HEK293 (cell line): ENCODE data around the gene KRTAP2-3.

Experiments used
- CTCF ChIA-PET: fragments of 350-600 bp; formaldehyde crosslinking; extraction: SDS; loops from one replicate; lab custom pipeline; 2021; ENCODE audit warnings: antibody characterized with exemption; lab: Yijun Ruan, JAX
- POLR2A ChIA-PET: fragments of 300-600 bp; formaldehyde crosslinking; extraction: SDS; loops from one replicate; lab custom pipeline; 2020; ENCODE audit warnings: antibody characterized with exemption, inconsistent platforms; lab: Yijun Ruan, JAX
- H3K27ac ChIP-seq: fragments of 200-500 bp; sonication (Bioruptor generic); 2 replicates; pipeline ENCODE4 v1.5.1; 2014; ENCODE audit warnings: low read depth, low read length, control low read depth, inconsistent platforms; ENCODE audit errors: extremely low read depth
- H3K36me3 ChIP-seq, 2 experiments: fragments of 200-500 bp in 1 of 2; sonication (Bioruptor generic) in 1 of 2; 1 replicate in 1 of 2; 2 replicates in 1 of 2; pipeline ENCODE4 v1.5.1; 2014 to 2017; ENCODE audit warnings: inconsistent platforms in 2 of 2, low read length in 2 of 2; ENCODE audit not compliant: control insufficient read depth in 2 of 2, insufficient read depth in 1 of 2
- H3K4me1 ChIP-seq: fragments of 200-500 bp; sonication (Bioruptor generic); 2 replicates; pipeline ENCODE4 v1.5.1; 2014; ENCODE audit warnings: mild to moderate bottlenecking, low read length, inconsistent platforms; ENCODE audit not compliant: control insufficient read depth, insufficient read depth
- H3K4me3 ChIP-seq: 2 replicates; pipeline ENCODE4 v1.5.1; 2011; ENCODE audit warnings: low read depth, mild to moderate bottlenecking, control low read depth, low read length, moderate library complexity
- H3K9me3 ChIP-seq: fragments of 200-500 bp; sonication (Bioruptor generic); 2 replicates; pipeline ENCODE4 v1.5.1; 2014; ENCODE audit warnings: low read depth, low read length, inconsistent platforms; ENCODE audit not compliant: control insufficient read depth, insufficient read depth
- BCL11B ChIP-seq: fragments of 450-650 bp; formaldehyde crosslinking; IDR thresholded peaks from 2 replicates; pipeline ENCODE4 v1.5.1; 2016; ENCODE audit warnings: low read depth, missing biosample characterization, missing genetic modification characterization
- EGR2 ChIP-seq: fragments of 450-650 bp; formaldehyde crosslinking; IDR thresholded peaks from 2 replicates; pipeline ENCODE4 v1.5.1; 2016; ENCODE audit warnings: low read depth, missing biosample characterization, missing genetic modification characterization
- FEZF1 ChIP-seq: fragments of 450-650 bp; formaldehyde crosslinking; IDR thresholded peaks from 2 replicates; pipeline ENCODE4 v1.5.1; 2016; ENCODE audit warnings: missing biosample characterization, missing genetic modification characterization
- OSR2 ChIP-seq: fragments of 450-650 bp; formaldehyde crosslinking; IDR thresholded peaks from 2 replicates; pipeline ENCODE4 v1.5.1; 2016; ENCODE audit warnings: missing biosample characterization, missing genetic modification characterization
- RBAK ChIP-seq: fragments of 450-650 bp; formaldehyde crosslinking; IDR thresholded peaks from 2 replicates; pipeline ENCODE4 v1.5.1; 2016; ENCODE audit warnings: missing biosample characterization, missing genetic modification characterization
- TCF7L2 ChIP-seq: IDR thresholded peaks from 2 replicates; pipeline ENCODE4 v1.6.1; 2011; ENCODE audit warnings: low read depth, mild to moderate bottlenecking, inconsistent platforms, low read length, moderate library complexity, borderline replicate concordance
- WT1 ChIP-seq: fragments of 450-650 bp; formaldehyde crosslinking; IDR thresholded peaks from 2 replicates; pipeline ENCODE4 v1.5.1; 2016; ENCODE audit warnings: missing biosample characterization, missing genetic modification characterization
- YY1 ChIP-seq: fragments of 450-650 bp; formaldehyde crosslinking; IDR thresholded peaks from 2 replicates; pipeline ENCODE4 v1.5.1; 2018; ENCODE audit warnings: missing biosample characterization, missing genetic modification characterization
- ZFHX2 ChIP-seq: fragments of 450-650 bp; formaldehyde crosslinking; conservative IDR thresholded peaks from 2 replicates; pipeline ENCODE4 v1.5.1; 2016; ENCODE audit warnings: missing biosample characterization, missing genetic modification characterization
- ZFP3 ChIP-seq: fragments of 450-650 bp; formaldehyde crosslinking; IDR thresholded peaks from 2 replicates; pipeline ENCODE4 v1.5.1; 2016; ENCODE audit warnings: low read depth, missing biosample characterization, missing genetic modification characterization
- ZNF133 ChIP-seq: fragments of 450-650 bp; formaldehyde crosslinking; IDR thresholded peaks from 2 replicates; pipeline ENCODE4 v1.5.1; 2016; ENCODE audit warnings: missing biosample characterization, missing genetic modification characterization
- ZNF140 ChIP-seq: fragments of 450-650 bp; formaldehyde crosslinking; IDR thresholded peaks from 2 replicates; pipeline ENCODE4 v1.5.1; 2016; ENCODE audit warnings: missing biosample characterization, missing genetic modification characterization
- ZNF175 ChIP-seq: fragments of 450-650 bp; formaldehyde crosslinking; IDR thresholded peaks from 2 replicates; pipeline ENCODE4 v1.5.1; 2016; ENCODE audit warnings: missing biosample characterization, missing genetic modification characterization
- ZNF211 ChIP-seq: fragments of 450-650 bp; formaldehyde crosslinking; IDR thresholded peaks from 2 replicates; pipeline ENCODE4 v1.5.1; 2016; ENCODE audit warnings: low read depth, missing biosample characterization, missing genetic modification characterization
- ZNF266 ChIP-seq: fragments of 450-650 bp; formaldehyde crosslinking; IDR thresholded peaks from 2 replicates; pipeline ENCODE4 v1.5.1; 2016; ENCODE audit warnings: missing biosample characterization, missing genetic modification characterization, low read depth
- ZNF350 ChIP-seq: fragments of 450-650 bp; formaldehyde crosslinking; IDR thresholded peaks from 2 replicates; pipeline ENCODE4 v1.5.0; 2017; ENCODE audit warnings: missing biosample characterization, mild to moderate bottlenecking, missing genetic modification characterization
- ZNF549 ChIP-seq: fragments of 450-650 bp; IDR thresholded peaks from 2 replicates; pipeline ENCODE4 v1.5.1; 2018; ENCODE audit warnings: missing biosample characterization, missing genetic modification characterization, mild to moderate bottlenecking, inconsistent platforms, moderate library complexity
- ZNF610 ChIP-seq: fragments of 450-650 bp; formaldehyde crosslinking; IDR thresholded peaks from 2 replicates; pipeline ENCODE4 v1.5.1; 2016; ENCODE audit warnings: missing biosample characterization, missing genetic modification characterization, borderline replicate concordance
- ZNF654 ChIP-seq: fragments of 450-650 bp; formaldehyde crosslinking; IDR thresholded peaks from 2 replicates; pipeline ENCODE4 v1.5.1; 2016; ENCODE audit warnings: low read depth, missing biosample characterization, missing genetic modification characterization
- ZNF701 ChIP-seq: fragments of 450-650 bp; formaldehyde crosslinking; IDR thresholded peaks from 2 replicates; pipeline ENCODE4 v1.5.1; 2016; ENCODE audit warnings: missing biosample characterization, missing genetic modification characterization
- ZNF707 ChIP-seq: fragments of 450-650 bp; formaldehyde crosslinking; IDR thresholded peaks from 2 replicates; pipeline ENCODE4 v1.5.1; 2016; ENCODE audit warnings: missing biosample characterization, missing genetic modification characterization
- ZNF776 ChIP-seq: fragments of 450-650 bp; formaldehyde crosslinking; IDR thresholded peaks from 2 replicates; pipeline ENCODE4 v1.5.0; 2017; ENCODE audit warnings: missing biosample characterization, missing genetic modification characterization, borderline replicate concordance
- ZSCAN30 ChIP-seq: fragments of 450-650 bp; IDR thresholded peaks from 2 replicates; pipeline ENCODE4 v1.5.1; 2018; ENCODE audit warnings: missing biosample characterization, mild to moderate bottlenecking, missing genetic modification characterization, moderate library complexity
- TF ChIP-seq, protein P1 (sequence below): fragments of 450-650 bp; formaldehyde crosslinking; IDR thresholded peaks from 2 replicates; pipeline ENCODE4 v1.5.1; 2017; ENCODE audit warnings: missing biosample characterization, missing genetic modification characterization
- TF ChIP-seq, protein P2 (sequence below): IDR thresholded peaks from 2 replicates; pipeline ENCODE4 v1.6.1; 2011; ENCODE audit warnings: mild to moderate bottlenecking, low read depth, low read length, borderline replicate concordance
- TF ChIP-seq, protein P3 (sequence below): fragments of 450-650 bp; IDR thresholded peaks from 2 replicates; pipeline ENCODE4 v1.5.1; 2018; ENCODE audit warnings: missing biosample characterization, missing genetic modification characterization

The KRTAP2-3 gene

DNA sequence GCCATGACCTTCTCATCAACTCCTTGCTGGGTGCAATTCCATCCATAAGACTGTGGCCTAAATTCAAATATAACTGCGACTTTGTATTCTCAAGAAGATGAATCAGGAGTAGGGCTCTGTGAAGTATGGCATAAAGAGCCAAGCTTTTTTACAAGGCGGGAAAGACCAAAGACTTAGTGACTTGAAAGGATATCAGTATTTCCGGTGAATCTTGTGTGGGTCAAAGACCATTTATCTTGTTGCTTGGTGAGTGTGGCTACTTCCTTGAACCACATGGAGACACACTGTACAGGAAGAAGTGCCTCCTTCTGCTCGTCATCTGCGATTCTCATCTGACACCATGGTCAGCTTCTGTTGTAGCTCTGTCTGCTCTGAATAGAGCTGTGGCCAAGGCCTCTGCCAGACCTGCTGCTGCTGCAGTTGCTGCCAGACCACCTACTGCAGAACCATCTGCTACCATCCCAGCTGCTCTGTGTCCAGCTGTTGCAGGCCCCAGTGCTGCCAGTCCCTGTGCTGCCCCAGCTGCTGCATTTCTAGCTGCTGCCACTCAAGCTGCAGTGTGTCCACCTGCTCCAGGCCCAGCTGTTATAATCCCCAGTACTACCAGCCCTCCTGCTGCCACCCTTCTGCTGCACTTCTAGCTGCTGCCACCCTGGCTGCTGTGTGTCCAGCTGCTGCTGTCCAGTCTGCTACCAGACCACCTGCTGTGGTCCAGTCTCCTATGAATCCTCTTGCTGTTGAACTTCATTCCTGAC is 11.9 kb upstream of the KRTAP2-3 start:
- no peak overlapping the region for H3K27ac ChIP-seq
- H3K36me3 ChIP-seq: no peaks in the 10 kb centered on the region
- H3K4me3 ChIP-seq: no peak overlapping the region
- ChIA-PET POLR2A (no interaction called here), CTCF (interaction anchor here (0.7 to 1.5 kb wide), 4 partner anchors 12 to 576 kb away, joined by 3 to 5 read pairs (median 4); partner anchors contain the start of gene KRTAP2-3)
- no peaks in the 10 kb centered on the region for H3K9me3 ChIP-seq
- no peaks in the 10 kb centered on the region for H3K4me1 ChIP-seq
- TF ChIP-seq ZNF549: no peak
- TF ChIP-seq ZNF266 (tag by site-specific recombination): no peak
- no peak for TF ChIP-seq ZNF654 (tag by site-specific recombination)
- TF ChIP-seq, protein P1, sequence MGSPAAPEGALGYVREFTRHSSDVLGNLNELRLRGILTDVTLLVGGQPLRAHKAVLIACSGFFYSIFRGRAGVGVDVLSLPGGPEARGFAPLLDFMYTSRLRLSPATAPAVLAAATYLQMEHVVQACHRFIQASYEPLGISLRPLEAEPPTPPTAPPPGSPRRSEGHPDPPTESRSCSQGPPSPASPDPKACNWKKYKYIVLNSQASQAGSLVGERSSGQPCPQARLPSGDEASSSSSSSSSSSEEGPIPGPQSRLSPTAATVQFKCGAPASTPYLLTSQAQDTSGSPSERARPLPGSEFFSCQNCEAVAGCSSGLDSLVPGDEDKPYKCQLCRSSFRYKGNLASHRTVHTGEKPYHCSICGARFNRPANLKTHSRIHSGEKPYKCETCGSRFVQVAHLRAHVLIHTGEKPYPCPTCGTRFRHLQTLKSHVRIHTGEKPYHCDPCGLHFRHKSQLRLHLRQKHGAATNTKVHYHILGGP (tag by site-specific recombination): no peak
- TF ChIP-seq TCF7L2: no peak
- no peak for TF ChIP-seq ZNF610 (tag by site-specific recombination)
- no peak for TF ChIP-seq FEZF1
- TF ChIP-seq, protein P2, sequence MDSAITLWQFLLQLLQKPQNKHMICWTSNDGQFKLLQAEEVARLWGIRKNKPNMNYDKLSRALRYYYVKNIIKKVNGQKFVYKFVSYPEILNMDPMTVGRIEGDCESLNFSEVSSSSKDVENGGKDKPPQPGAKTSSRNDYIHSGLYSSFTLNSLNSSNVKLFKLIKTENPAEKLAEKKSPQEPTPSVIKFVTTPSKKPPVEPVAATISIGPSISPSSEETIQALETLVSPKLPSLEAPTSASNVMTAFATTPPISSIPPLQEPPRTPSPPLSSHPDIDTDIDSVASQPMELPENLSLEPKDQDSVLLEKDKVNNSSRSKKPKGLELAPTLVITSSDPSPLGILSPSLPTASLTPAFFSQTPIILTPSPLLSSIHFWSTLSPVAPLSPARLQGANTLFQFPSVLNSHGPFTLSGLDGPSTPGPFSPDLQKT: no peak
- TF ChIP-seq EGR2 (tag by site-specific recombination): no peak
- TF ChIP-seq RBAK: no peak
- TF ChIP-seq ZNF211: no peak
- TF ChIP-seq ZSCAN30: no peak
- TF ChIP-seq ZFP3 (tag by site-specific recombination): no peak
- no peak for TF ChIP-seq ZNF350 (tag by site-specific recombination)
- no peak for TF ChIP-seq OSR2 (tag by site-specific recombination)
- TF ChIP-seq ZNF140 (tag by site-specific recombination): no peak

DNA sequence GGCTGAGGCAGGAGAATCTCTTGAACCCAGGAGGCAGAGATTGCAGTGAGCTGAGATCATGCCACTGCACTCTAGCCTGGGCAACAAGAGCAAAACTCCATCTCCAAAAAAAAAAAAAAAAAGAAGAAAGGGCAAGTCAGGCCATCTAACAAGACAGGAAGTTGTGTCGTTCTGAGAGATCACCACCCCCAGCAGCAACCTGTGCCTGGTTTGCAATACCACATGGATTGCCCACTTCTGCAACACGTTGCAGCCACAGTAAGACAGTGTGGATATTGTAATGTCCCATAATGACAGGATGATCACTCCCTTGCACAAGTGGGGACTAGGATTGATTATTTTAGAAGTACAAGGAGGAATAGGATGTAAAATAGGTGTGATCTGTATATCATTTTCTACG is 9.1 kb upstream of the KRTAP2-3 start:
- TF ChIP-seq, protein P3, sequence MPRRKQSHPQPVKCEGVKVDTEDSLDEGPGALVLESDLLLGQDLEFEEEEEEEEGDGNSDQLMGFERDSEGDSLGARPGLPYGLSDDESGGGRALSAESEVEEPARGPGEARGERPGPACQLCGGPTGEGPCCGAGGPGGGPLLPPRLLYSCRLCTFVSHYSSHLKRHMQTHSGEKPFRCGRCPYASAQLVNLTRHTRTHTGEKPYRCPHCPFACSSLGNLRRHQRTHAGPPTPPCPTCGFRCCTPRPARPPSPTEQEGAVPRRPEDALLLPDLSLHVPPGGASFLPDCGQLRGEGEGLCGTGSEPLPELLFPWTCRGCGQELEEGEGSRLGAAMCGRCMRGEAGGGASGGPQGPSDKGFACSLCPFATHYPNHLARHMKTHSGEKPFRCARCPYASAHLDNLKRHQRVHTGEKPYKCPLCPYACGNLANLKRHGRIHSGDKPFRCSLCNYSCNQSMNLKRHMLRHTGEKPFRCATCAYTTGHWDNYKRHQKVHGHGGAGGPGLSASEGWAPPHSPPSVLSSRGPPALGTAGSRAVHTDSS: no peak
- TF ChIP-seq, all 188 proteins: peak for 0
- no peaks in the 10 kb centered on the region for H3K9me3 ChIP-seq
- CTCF ChIA-PET: no interaction called here
- H3K27ac ChIP-seq: no peak overlapping the region
- no peaks in the 10 kb centered on the region for H3K4me1 ChIP-seq
- H3K36me3 ChIP-seq: no peaks in the 10 kb centered on the region
- no peak overlapping the region for H3K4me3 ChIP-seq
- POLR2A ChIA-PET: no interaction called here

DNA sequence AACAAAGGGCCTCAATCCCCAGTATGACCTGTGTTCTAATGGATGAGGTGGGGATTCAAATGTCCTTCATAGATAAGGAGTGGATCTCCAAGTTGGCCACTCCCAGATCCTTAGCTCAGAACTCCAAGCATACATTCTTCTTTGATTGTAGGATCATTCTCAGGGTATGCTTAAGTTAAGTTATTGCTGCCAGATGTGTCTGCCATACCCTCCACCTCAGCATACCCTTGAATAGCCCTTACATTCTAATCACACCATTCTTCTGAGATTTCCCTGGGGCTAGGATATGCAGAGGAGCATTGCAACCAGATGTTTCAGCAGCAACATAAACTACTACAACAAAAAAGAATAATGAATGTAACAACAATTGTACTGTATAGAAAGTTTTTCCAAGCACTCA is 7.4 kb upstream of the KRTAP2-3 start:
- TF ChIP-seq ZNF707 (no peak), ZNF133 (tag by site-specific recombination) (no peak), ZNF701 (tag by site-specific recombination) (no peak), ZFHX2 (tag by site-specific recombination) (no peak), ZNF175 (tag by site-specific recombination) (no peak), BCL11B (tag by site-specific recombination) (no peak), WT1 (no peak), EGR2 (tag by site-specific recombination) (no peak), YY1 (tag by site-specific recombination) (no peak), ZNF776 (tag by site-specific recombination) (no peak)
- ChIA-PET CTCF (no interaction called here), POLR2A (no interaction called here)
- H3K36me3 ChIP-seq: no peaks in the 10 kb centered on the region
- H3K27ac ChIP-seq: no peak overlapping the region
- no peaks in the 10 kb centered on the region for H3K9me3 ChIP-seq
- no peak overlapping the region for H3K4me3 ChIP-seq
- no peaks in the 10 kb centered on the region for H3K4me1 ChIP-seq
